ENCODE data around the gene CAPN1.

Gene CAPN1

DNA sequence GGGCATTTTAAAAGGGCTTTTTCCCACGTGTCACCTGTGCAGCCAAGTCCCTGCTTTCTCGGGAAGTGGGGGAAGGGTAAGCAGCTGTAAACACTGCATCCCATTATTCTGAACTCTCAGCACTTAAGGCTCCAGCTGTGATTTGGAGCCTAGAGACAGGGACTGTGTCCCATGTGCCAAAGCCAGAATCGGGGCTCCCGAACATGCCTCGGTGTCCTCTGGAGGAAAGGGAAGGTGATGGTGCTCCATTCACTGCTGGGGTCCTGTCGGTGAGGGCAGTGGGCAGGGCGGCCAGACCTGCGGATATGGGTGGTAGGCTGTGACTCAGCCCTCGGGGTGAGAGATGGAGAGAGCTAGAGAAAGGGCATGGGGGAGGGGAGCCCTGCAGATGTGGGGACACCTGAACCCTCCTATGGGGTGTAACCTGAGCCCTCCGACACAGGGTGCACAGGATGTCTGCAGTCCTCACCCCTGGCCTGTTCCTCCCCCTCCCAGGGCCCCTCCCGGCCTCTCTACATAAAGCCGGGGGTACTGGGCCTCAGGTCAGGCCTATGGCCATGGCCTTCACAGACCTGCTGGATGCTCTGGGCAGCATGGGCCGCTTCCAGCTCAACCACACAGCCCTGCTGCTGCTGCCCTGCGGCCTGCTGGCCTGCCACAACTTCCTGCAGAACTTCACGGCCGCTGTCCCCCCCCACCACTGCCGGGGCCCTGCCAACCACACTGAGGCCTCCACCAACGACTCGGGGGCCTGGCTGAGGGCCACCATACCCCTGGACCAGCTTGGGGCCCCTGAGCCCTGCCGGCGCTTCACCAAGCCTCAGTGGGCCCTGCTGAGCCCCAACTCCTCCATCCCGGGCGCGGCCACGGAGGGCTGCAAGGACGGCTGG, 31.8 kb downstream of the CAPN1 start:
- H3K4me3 ChIP-seq (ENCODE audit: low read depth, low read length): no peak overlapping the region
- TF ChIP-seq, protein P1, sequence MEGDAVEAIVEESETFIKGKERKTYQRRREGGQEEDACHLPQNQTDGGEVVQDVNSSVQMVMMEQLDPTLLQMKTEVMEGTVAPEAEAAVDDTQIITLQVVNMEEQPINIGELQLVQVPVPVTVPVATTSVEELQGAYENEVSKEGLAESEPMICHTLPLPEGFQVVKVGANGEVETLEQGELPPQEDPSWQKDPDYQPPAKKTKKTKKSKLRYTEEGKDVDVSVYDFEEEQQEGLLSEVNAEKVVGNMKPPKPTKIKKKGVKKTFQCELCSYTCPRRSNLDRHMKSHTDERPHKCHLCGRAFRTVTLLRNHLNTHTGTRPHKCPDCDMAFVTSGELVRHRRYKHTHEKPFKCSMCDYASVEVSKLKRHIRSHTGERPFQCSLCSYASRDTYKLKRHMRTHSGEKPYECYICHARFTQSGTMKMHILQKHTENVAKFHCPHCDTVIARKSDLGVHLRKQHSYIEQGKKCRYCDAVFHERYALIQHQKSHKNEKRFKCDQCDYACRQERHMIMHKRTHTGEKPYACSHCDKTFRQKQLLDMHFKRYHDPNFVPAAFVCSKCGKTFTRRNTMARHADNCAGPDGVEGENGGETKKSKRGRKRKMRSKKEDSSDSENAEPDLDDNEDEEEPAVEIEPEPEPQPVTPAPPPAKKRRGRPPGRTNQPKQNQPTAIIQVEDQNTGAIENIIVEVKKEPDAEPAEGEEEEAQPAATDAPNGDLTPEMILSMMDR (IDR thresholded peaks at IDR 0.05; ENCODE audit: insufficient read depth, low read depth, low read length, missing control alignments): no peak
- no peak for DNase-seq (ENCODE audit: low read depth)

DNA sequence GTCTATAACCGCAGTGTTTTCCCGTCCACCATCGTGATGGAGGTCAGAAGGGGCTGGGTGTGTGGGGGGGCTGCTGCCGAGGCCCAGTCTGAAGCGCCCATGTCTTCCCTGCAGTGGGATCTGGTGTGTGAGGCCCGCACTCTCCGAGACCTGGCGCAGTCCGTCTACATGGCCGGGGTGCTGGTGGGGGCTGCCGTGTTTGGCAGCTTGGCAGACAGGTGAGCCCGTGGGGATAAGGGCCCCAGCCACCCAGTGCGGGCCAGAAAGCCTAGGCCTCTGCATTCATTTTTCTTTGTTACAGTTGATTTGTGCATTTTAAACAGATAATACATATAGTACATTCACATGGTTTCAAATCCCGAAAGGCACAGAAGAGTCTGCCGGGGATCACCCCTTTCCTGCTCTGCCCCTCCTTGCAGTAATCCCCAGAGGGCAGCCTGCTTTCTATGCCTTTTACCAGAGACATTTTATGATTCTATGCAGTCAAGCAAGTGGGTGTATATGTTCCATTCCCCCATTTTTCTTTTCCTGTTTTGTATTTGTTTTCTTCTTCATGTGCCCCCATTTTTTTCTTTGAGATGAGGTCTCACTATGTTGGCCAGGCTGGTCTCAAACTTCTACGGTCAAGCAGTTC, 32.6 kb downstream of the CAPN1 start:
- TF ChIP-seq, protein P1 (IDR thresholded peaks at IDR 0.05; ENCODE audit: insufficient read depth, low read depth, low read length, missing control alignments): no peak
- H3K4me3 ChIP-seq (ENCODE audit: low read depth, low read length): no peak overlapping the region
- no peak for DNase-seq (ENCODE audit: low read depth)

DNA sequence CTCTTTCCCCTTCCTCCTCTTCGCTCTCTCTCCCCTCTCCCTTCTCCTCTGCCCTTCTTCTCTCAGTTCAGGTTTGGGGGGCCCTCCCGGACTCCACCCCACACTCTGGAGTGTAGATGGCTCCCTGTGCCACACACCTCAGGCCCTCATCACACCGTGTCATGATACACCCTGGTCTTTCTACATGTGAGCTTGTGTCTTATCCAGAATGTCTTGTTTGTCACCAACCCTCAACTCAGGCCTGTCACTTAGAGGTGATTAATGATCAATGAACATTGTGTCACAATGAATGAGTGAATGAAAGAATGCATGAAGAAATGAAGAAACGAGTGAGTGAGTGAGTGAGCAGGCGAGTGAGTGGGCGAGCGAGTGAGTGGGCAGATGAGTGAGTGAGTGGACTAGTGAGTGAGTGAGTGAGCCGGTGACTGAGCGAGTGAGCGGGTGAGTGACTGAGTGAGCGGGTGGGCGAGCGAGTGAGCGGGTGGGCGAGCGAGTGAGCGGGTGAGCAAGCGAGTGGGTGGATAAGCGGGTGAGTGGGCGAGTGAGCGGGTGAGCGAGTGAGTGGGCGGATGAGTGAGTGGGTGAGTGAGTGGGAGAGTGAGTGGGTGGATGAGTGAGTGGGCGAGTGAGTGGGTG, 33.8 kb downstream of the CAPN1 start:
- H3K4me3 ChIP-seq (ENCODE audit: low read depth, low read length): no peak overlapping the region
- TF ChIP-seq, protein P1 (IDR thresholded peaks at IDR 0.05; ENCODE audit: insufficient read depth, low read depth, low read length, missing control alignments): no peak
- DNase-seq (ENCODE audit: low read depth): no peak

DNA sequence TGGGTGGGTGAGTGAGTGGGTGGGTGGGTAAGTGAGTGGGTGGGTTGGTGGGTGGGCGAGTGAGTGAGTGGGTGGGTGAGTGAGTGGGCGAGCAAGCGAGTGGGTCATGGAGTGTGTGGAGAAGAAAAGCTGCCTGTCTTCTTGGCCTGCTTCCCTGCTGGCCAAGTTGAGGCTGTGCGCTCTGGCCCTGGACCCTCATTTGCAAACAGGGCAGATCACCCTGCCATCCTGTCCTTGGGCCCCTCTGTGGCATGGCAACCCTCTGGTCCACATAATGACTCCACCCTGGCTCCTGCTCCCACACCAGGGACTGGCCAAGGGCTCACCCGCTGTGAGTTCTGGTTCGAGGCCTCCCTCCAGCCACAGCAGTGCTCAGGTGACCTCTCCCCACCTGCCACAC, 35.1 kb downstream of the CAPN1 start:
- H3K4me3 ChIP-seq (ENCODE audit: low read depth, low read length): no peak overlapping the region
- TF ChIP-seq, protein P1 (IDR thresholded peaks at IDR 0.05; ENCODE audit: insufficient read depth, low read depth, low read length, missing control alignments): no peak
- no peak for DNase-seq (ENCODE audit: low read depth)

DNA sequence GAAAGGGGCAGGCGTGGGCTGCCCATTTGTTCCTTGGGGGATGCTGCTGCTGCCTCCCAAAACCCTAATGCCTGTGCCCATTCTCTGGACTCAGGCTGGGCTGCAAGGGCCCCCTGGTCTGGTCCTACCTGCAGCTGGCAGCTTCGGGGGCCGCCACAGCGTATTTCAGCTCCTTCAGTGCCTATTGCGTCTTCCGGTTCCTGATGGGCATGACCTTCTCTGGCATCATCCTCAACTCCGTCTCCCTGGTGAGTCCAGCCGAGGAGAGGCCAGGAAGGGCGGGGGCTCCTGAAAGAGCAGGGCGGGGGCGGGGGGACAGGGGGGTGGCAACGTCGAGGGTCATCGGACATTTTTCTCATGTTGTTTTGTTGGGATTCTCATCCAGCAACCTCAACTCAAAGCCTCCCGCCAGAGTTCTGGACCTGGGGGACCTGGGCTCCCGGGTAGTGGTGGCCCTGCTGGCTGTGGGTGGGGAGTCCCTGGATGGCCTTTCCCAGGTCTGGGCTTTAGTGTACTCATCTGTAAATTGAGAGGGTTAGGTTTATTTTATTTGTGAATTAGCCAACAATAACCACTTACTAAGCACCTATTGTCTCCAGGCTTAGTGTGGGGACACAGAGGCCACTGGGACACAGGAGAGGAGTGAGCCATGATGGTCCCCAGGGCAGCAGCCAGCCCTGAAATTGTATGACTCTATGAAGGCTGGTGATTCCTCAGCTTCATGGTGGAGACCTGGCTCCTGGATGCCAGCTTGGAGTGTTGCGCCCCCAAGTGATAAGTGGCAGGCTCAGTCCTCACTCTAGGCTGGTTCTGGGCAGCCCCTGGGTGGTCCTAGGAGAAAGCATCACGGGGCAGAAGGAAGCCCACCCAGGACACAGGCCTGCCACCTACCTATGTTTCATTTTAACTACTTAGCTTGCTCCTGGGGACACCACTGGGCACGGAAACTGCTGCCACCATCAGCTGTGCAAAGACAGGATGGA, 36.0 kb downstream of the CAPN1 start:
- H3K4me3 ChIP-seq (ENCODE audit: low read depth, low read length): no peak overlapping the region
- DNase-seq (ENCODE audit: low read depth): no peak
- TF ChIP-seq, protein P1 (IDR thresholded peaks at IDR 0.05; ENCODE audit: insufficient read depth, low read depth, low read length, missing control alignments): no peak

DNA sequence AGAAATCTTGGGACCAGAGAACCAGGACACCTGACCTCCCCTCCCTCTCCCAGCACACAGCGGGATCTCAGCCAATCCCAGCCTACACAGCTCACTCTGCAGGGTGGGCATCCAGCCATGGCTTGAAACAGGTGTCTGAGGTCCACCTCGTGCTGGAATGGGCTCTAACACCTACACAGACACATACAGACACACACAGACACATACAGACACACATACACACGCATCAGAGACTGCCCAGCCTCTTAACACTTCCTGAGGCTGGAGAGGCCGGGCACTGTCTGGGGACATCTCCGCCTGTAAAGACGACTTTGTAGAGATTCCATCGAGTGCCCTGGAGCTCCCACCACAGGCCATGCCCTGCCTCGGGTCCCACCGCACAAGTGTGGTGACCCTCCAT, 36.7 kb downstream of the CAPN1 start:
- TF ChIP-seq, protein P1 (IDR thresholded peaks at IDR 0.05; ENCODE audit: insufficient read depth, low read depth, low read length, missing control alignments): no peak

More for the DNA sequence above, 36.7 kb downstream of the CAPN1 start:
- no peak for DNase-seq (ENCODE audit: low read depth)
- H3K4me3 ChIP-seq (ENCODE audit: low read depth, low read length): no peak overlapping the region
